CD4-positive, alpha-beta T cell treated with Interleukin-15 for 4 hours (primary cell): ENCODE data around the gene HAPLN1.

Experiments used
- DNase-seq: peaks from one replicate; pipeline ENCODE4 v3.0.0-alpha.2; 2020; ENCODE audit warnings: low spot score

The HAPLN1 gene

DNA sequence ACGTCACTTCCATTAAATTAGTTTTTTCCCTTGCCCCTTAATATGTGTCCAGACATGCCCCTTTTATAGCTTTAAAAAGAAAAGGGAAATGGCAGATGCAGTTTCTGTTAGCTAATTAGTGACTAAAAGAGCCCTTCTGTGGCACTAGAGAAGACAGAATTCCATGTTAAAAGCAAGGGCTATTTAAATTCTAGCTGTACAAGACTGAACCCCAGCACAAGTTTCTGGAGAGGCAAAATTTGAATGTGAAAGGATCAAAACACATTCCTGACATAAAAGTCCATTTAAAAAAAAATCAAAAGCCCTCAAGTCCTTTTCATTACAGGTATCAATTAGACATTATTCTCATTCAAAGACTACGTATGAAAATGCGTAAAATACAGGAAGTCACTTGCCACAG, 78.7 kb downstream of the HAPLN1 start:
- no peak for DNase-seq

DNA sequence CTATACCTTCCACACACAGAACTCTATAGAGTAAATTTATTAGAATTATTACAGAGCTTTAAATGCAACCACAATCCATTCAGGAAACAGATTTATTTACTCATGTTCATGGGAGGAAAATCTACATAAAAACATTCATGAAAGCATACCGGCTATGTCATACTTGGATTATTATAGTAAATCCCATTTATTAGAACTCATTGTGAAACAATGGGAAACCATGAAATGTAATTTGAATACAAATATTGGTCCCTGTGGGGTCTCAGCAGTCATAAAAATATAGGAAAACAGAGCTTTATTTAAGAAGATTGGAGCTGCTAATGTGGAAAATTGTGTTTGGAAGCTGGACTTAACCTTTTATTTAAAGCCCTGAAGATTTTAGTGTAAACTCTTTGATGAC, 80.7 kb downstream of the HAPLN1 start:
- DNase-seq = no peak

DNA sequence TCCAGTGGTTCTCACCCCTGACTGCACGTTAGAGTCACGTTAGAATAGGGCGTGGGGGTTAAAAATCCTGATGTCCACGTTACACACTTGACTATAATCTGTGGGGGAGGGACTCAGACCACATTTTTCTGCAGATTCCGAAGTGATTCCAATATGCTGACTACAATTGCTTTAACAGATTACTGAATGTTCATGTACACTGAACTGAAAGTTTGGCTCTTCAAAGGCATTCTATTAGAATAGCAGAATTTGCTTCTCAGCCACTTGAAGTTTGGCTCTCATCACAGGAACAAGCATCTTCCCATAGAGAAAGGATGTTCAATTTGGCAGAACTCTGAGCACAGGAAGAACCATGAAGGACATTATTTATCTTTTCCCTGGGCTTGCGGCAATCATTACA, 84.5 kb downstream of the HAPLN1 start:
- DNase-seq = no peak

DNA sequence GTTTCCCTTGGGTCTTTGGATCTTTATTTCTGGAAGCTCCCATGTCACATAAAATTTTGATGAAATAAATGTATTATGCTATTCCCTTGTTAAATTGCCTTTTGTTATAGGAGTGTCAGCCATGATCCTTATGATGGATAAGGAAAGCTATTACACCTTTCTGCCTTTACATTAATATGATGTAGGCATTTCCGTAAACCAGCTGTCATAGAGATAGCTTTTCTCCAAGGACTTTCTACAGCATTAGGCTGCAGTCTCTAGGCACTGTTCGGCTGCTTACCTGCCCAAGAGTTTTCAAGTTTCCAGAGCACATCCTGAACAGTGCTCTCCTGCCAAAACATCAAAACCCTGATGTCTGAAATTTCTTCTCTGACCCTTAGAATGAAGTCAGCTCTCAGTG, 87.4 kb downstream of the HAPLN1 start:
- DNase-seq = no peak

DNA sequence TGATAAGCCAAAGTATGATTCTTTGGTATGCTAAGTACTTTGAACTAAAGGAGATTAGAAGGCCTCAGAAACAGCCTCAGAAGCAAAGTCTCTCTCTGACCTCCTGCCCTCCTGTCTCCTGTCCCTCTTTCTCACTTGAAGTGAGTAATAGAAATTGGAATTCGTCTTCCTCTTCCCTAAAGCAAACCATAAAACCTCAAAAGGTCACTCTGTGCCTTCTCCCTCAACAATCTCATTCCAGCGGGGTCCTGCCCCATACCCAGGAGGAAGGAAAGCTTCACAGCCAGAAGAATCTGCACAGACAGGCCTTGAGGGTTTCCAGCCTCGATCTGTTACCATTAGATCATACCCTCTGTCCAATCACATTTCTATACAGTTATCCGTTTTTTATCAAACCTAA, 87.8 kb downstream of the HAPLN1 start:
- no peak for DNase-seq

DNA sequence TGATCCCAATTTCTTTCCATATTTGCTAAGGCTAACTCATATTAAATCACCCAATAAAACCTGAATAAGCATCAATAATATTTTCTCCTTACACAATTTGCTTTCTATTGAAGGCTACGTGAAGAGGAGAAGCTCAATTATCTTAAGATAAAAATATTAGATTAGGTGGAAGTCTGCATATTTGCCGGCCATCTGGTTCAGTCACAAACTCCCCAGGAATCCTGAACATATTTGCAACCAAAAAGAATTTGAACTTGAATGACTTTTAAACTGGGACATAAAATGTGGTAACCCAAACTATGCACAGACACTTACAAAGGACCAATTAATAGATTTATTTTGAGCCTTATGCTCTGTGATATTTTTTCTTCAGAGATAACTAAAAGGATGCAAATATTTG, 92.3 kb downstream of the HAPLN1 start:
- DNase-seq = no peak

DNA sequence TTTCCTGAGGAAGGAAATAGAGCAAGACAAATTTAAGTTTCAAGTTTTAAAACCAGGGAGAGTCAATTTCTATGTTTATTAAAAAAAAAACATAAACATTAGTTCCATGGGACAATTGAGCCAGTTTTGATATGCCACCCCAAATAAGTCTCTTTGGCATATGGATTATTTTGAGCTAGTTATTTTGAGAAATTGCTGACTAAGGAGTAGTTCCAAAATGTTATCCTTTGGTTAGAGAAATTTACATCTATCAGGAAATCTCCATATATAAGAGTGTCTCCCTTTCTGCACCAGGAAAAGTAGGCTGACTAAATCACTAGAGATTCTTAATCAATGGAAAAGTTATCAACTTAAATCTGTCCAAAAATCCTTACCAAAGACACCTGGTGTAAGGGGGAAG, 105.8 kb downstream of the HAPLN1 start:
- no peak for DNase-seq

DNA sequence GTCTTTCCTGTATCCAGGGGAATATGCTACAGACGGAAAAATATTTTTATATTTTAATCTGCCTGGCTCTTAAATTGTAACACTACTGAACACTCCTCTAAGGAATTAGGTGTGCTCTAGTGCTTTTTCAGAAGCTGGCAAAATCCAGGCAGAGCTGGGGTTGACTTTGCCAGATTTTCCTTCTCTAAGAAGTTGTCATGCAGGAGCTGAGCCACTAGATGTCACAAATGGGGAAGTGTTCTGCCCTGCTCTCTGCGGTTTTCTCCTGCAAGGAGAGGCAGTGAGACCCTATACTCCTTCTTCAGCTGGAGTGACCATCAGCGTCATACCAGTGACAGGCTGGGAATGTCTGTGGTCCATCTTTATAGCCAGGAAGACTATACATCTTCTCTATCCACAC, 112.5 kb downstream of the HAPLN1 start:
- no peak for DNase-seq

DNA sequence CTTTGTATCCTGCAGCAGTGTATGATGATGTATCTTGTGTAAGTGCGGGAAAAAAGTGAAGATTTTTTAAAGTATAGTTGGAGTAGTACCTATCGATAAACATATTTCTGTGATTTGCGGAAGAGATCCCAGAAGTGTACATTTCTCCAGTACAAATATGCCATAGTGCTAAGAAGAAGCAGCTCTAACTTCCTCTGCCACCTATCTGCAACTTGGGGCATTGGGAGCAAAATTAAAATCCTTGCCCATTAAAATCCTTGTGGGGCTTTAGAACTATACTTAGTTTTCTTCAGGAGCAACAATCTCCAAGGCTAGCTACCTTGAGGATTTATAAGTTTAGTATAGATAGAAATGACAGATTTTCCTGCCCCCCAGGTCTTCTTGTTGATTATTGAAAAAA, 125.4 kb downstream of the HAPLN1 start:
- DNase-seq = no peak

DNA sequence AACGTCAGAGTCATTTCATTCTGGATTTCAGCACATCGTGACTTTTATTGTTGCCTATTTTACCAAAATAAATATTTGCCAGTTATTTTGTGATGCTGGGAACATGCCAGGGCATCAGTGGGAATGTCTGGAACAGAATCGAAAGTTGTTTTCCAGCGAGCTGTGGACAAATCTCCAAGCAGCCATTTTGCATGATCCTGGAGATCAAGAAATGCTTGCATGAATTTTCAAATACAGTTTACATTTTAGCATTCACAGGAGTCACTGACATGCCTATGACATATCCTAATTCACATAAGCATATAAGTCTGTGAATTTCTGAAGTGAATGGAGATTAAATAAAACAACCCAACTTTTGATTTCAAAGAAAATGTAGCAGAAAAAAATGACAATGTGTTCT, 129.7 kb downstream of the HAPLN1 start:
- DNase-seq = no peak

DNA sequence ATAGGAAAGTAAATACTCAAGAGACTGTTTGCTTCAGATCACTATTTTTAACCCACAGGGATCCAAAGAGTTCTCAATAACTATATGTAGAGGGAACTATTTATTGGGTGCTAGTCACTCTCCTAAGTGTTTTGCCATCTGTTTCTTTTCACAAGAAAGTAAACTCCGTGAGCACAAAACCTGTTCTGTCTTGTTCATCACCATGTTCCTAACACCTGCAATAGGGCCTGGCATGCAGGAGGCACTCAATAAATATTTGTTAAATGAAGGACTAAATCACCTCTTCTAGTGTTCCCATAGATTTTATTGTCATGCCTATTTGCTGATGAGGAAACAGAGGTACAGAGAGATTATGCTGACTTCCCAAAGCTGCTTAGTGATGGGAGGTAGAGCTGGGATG, 130.9 kb downstream of the HAPLN1 start:
- no peak for DNase-seq
